ENCODE results near the gene ADGRL2.

The ADGRL2 gene

DNA sequence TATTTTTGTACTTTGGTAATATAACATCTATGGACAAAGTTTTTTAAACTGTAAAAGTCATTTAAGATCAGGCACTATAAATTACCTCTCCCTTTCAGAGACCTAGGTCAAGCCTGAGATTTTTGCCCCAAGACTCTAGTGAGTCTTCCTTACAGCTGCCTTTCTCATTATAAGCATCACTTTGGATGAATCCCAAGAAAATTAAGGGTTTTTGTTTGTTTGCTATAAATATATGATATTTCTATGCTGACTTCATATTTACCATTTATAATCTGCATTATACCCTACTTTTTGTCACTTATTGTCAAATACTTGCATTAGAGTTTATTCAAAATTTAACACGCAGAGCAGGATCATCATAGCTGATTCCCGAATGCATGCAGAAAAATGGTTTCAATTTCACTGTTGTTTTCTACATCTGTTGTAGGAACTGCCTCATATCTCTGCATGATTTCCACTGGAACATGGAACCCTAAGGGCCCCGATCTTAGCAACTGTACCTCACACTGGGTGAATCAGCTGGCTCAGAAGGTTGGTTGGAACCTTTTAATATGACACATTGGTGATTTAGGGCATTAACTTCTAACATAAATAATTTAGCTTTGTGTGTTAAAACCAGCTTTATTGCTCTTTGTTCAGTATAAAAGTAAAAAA is 150.0 kb downstream of the ADGRL2 start:
- H2AK5ac ChIP-seq (ENCODE audit: low read length): no peak overlapping the region
- peaks cover 0 to 2% of the 10 kb centered on the region in 2 experiments for H3K4me1 ChIP-seq (ENCODE audit: control insufficient read depth in 1 of 2, insufficient read depth in 2 of 2, low read length in 2 of 2)
- no peak for DNase-seq
- no peak overlapping the region for H3K4ac ChIP-seq (ENCODE audit: low read depth, low read length)
- H3K4me3 ChIP-seq (ENCODE audit: low read depth, low read length): no peak overlapping the region
- no CpG with 5 or more reads among the region's 3 CpGs for WGBS (ENCODE audit: extremely low coverage, insufficient coverage, insufficient read length)
- H3K79me2 ChIP-seq (ENCODE audit: control insufficient read depth, insufficient read depth, low read length, poor library complexity): peaks cover 2% of the 10 kb centered on the region
- no peak overlapping the region for H3K4me2 ChIP-seq (ENCODE audit: low read length)
- H3K23ac ChIP-seq (ENCODE audit: low read length): no peak overlapping the region
- no peak overlapping the region for H3K27ac ChIP-seq (ENCODE audit: low read depth, low read length)
- no peak overlapping the region for H3K14ac ChIP-seq (ENCODE audit: low read length)
- no peak overlapping the region for H4K12ac ChIP-seq (ENCODE audit: low read depth, low read length)
- no peak overlapping the region for H2BK12ac ChIP-seq (ENCODE audit: low read length)
- H2BK120ac ChIP-seq (ENCODE audit: insufficient read depth, low read length, poor library complexity): no peak overlapping the region
- H3K79me1 ChIP-seq (ENCODE audit: low read length): peaks cover 2% of the 10 kb centered on the region
- no peaks in the 10 kb centered on the region for H3K27me3 ChIP-seq (ENCODE audit: insufficient read depth, low read length)
- no peak overlapping the region for H4K8ac ChIP-seq (ENCODE audit: low read depth, low read length)
- no peak overlapping the region for H2BK5ac ChIP-seq (ENCODE audit: low read depth, low read length, poor library complexity)
- H3K36me3 ChIP-seq (ENCODE audit: control insufficient read depth in 1 of 2, insufficient read depth in 2 of 2, low read length in 2 of 2): peaks cover 2 to 12% of the 10 kb centered on the region in 2 experiments
- H3K18ac ChIP-seq (ENCODE audit: low read length): no peak overlapping the region
- H3K9ac ChIP-seq (ENCODE audit: low read length): no peak overlapping the region
- no peak overlapping the region for H2AFZ ChIP-seq (ENCODE audit: insufficient read depth, low read length, poor library complexity)
- no peak overlapping the region for H4K91ac ChIP-seq (ENCODE audit: low read depth, low read length)
- H3K9me3 ChIP-seq (ENCODE audit: insufficient read depth, low read depth, low read length): no peaks in the 10 kb centered on the region

DNA sequence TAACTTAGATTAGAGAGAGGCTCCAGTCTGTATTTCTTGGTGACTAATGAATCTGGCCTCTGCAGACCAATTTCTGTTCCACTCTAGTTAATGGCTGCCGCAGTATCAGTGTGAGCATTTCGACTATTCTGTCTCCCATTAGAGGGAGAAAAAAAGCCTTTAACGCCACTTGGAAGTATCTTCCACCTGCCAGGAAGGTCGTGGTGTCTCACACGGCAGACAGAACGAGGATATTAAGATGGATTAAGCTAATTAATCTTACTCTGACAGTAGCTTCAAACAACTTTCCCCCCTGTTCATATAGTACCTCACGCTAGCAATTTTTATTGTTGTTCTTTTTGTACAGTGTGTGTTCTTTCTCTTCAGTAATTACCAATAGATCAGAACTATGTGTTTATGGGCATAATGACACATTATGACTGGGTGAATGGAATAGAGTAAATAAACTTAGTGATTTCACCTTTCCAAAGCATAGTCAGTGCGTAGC is 153.8 kb downstream of the ADGRL2 start:
- Histone ChIP-seq H3K79me1 (ENCODE audit: low read length) (peaks cover 2% of the 10 kb centered on the region), H3K14ac (ENCODE audit: low read length) (no peak overlapping the region), H3K27me3 (ENCODE audit: insufficient read depth, low read length) (no peaks in the 10 kb centered on the region), H2BK120ac (ENCODE audit: insufficient read depth, low read length, poor library complexity) (no peak overlapping the region), H2BK12ac (ENCODE audit: low read length) (no peak overlapping the region), H3K4ac (ENCODE audit: low read depth, low read length) (no peak overlapping the region), H2AFZ (ENCODE audit: insufficient read depth, low read length, poor library complexity) (no peak overlapping the region), H2BK5ac (ENCODE audit: low read depth, low read length, poor library complexity) (no peak overlapping the region), H3K4me2 (ENCODE audit: low read length) (no peak overlapping the region), H3K9ac (ENCODE audit: low read length) (no peak overlapping the region), H4K12ac (ENCODE audit: low read depth, low read length) (no peak overlapping the region), H3K27ac (ENCODE audit: low read depth, low read length) (no peak overlapping the region), H3K79me2 (ENCODE audit: control insufficient read depth, insufficient read depth, low read length, poor library complexity) (peaks cover 2% of the 10 kb centered on the region), H4K91ac (ENCODE audit: low read depth, low read length) (no peak overlapping the region), H3K18ac (ENCODE audit: low read length) (no peak overlapping the region), H3K4me3 (ENCODE audit: low read depth, low read length) (no peak overlapping the region), H3K36me3 (ENCODE audit: control insufficient read depth in 1 of 2, insufficient read depth in 2 of 2, low read length in 2 of 2) (peaks cover 7 to 16% of the 10 kb centered on the region in 2 experiments), H2AK5ac (ENCODE audit: low read length) (no peak overlapping the region), H3K4me1 (ENCODE audit: control insufficient read depth in 1 of 2, insufficient read depth in 2 of 2, low read length in 2 of 2) (no peaks in the 10 kb centered on the region), H3K9me3 (ENCODE audit: insufficient read depth, low read depth, low read length) (no peaks in the 10 kb centered on the region), H3K23ac (ENCODE audit: low read length) (no peak overlapping the region), H4K8ac (ENCODE audit: low read depth, low read length) (no peak overlapping the region)
- WGBS (ENCODE audit: extremely low coverage, insufficient coverage, insufficient read length): no CpG with 5 or more reads among the region's 8 CpGs
- DNase-seq: no peak

DNA sequence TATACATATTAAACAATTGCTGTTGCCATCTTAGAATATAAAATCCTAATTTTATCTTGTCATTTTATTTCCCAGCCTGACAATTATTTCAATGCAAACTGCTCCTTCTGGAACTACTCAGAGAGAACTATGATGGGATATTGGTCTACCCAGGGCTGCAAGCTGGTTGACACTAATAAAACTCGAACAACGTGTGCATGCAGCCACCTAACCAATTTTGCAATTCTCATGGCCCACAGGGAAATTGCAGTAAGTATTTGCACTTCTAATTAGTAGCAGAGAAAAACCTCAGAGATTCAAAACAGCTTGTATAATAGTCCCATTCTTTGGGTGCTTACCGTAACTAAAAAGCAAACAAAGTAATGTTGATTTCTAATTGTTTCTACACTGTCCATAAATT is 167.2 kb downstream of the ADGRL2 start:
- H4K91ac ChIP-seq (ENCODE audit: low read depth, low read length): no peak overlapping the region
- no peak overlapping the region for H3K18ac ChIP-seq (ENCODE audit: low read length)
- no peak overlapping the region for H2BK5ac ChIP-seq (ENCODE audit: low read depth, low read length, poor library complexity)
- H3K4me3 ChIP-seq (ENCODE audit: low read depth, low read length): no peak overlapping the region
- H3K27me3 ChIP-seq (ENCODE audit: insufficient read depth, low read length): no peaks in the 10 kb centered on the region
- H3K4me2 ChIP-seq (ENCODE audit: low read length): no peak overlapping the region
- H3K79me1 ChIP-seq (ENCODE audit: low read length): no peaks in the 10 kb centered on the region
- H2AK5ac ChIP-seq (ENCODE audit: low read length): no peak overlapping the region
- H3K4me1 ChIP-seq (ENCODE audit: control insufficient read depth in 1 of 2, insufficient read depth in 2 of 2, low read length in 2 of 2): no peaks in the 10 kb centered on the region
- H3K23ac ChIP-seq (ENCODE audit: low read length): no peak overlapping the region
- WGBS (ENCODE audit: extremely low coverage, insufficient coverage, insufficient read length): no CpG with 5 or more reads among the region's 3 CpGs
- no peak overlapping the region for H4K12ac ChIP-seq (ENCODE audit: low read depth, low read length)
- no peak for DNase-seq
- no peak overlapping the region for H3K14ac ChIP-seq (ENCODE audit: low read length)
- H2BK12ac ChIP-seq (ENCODE audit: low read length): no peak overlapping the region
- no peaks in the 10 kb centered on the region for H3K79me2 ChIP-seq (ENCODE audit: control insufficient read depth, insufficient read depth, low read length, poor library complexity)
- no peak overlapping the region for H3K27ac ChIP-seq (ENCODE audit: low read depth, low read length)
- no peaks in the 10 kb centered on the region for H3K9me3 ChIP-seq (ENCODE audit: insufficient read depth, low read depth, low read length)
- H3K36me3 ChIP-seq (ENCODE audit: control insufficient read depth in 1 of 2, insufficient read depth in 2 of 2, low read length in 2 of 2): peaks cover 5 to 9% of the 10 kb centered on the region in 2 experiments
- H2AFZ ChIP-seq (ENCODE audit: insufficient read depth, low read length, poor library complexity): no peak overlapping the region
- no peak overlapping the region for H4K8ac ChIP-seq (ENCODE audit: low read depth, low read length)
- no peak overlapping the region for H2BK120ac ChIP-seq (ENCODE audit: insufficient read depth, low read length, poor library complexity)
- no peak overlapping the region for H3K4ac ChIP-seq (ENCODE audit: low read depth, low read length)
- no peak overlapping the region for H3K9ac ChIP-seq (ENCODE audit: low read length)

DNA sequence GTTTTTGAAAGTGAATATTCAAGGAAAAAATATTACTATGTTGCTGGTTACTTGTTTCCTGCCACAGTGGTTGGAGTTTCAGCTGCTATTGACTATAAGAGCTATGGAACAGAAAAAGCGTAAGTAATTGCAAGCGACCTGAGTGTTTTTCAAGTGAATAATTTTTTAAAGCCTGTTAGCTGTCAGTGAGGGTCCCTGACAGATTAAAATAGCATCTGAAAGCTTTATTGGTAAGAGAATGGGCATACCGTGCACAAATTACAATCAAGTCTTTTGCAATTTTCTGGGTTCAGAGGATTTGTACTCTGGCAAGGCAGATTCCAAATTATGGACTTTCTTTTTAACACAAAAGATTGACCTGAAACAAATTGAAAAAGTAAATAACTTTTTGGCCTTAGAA is 169.7 kb downstream of the ADGRL2 start:
- Histone ChIP-seq H3K14ac (ENCODE audit: low read length) (no peak overlapping the region), H3K36me3 (ENCODE audit: control insufficient read depth in 1 of 2, insufficient read depth in 2 of 2, low read length in 2 of 2) (peaks cover 5 to 14% of the 10 kb centered on the region in 2 experiments), H3K23ac (ENCODE audit: low read length) (no peak overlapping the region), H3K27ac (ENCODE audit: low read depth, low read length) (no peak overlapping the region), H2BK12ac (ENCODE audit: low read length) (no peak overlapping the region), H4K12ac (ENCODE audit: low read depth, low read length) (no peak overlapping the region), H3K18ac (ENCODE audit: low read length) (no peak overlapping the region), H3K9me3 (ENCODE audit: insufficient read depth, low read depth, low read length) (no peaks in the 10 kb centered on the region), H3K27me3 (ENCODE audit: insufficient read depth, low read length) (no peaks in the 10 kb centered on the region), H3K4me2 (ENCODE audit: low read length) (no peak overlapping the region), H3K79me1 (ENCODE audit: low read length) (no peaks in the 10 kb centered on the region), H2AFZ (ENCODE audit: insufficient read depth, low read length, poor library complexity) (no peak overlapping the region), H4K8ac (ENCODE audit: low read depth, low read length) (no peak overlapping the region), H3K79me2 (ENCODE audit: control insufficient read depth, insufficient read depth, low read length, poor library complexity) (no peaks in the 10 kb centered on the region), H4K91ac (ENCODE audit: low read depth, low read length) (no peak overlapping the region), H2BK5ac (ENCODE audit: low read depth, low read length, poor library complexity) (no peak overlapping the region), H3K4me3 (ENCODE audit: low read depth, low read length) (no peak overlapping the region), H3K9ac (ENCODE audit: low read length) (no peak overlapping the region), H3K4ac (ENCODE audit: low read depth, low read length) (no peak overlapping the region), H3K4me1 (ENCODE audit: control insufficient read depth in 1 of 2, insufficient read depth in 2 of 2, low read length in 2 of 2) (no peaks in the 10 kb centered on the region), H2BK120ac (ENCODE audit: insufficient read depth, low read length, poor library complexity) (no peak overlapping the region), H2AK5ac (ENCODE audit: low read length) (no peak overlapping the region)
- WGBS (ENCODE audit: extremely low coverage, insufficient coverage, insufficient read length): no CpG with 5 or more reads among the region's 3 CpGs
- no peak for DNase-seq

All from trophoblast cell (in vitro differentiated cells and primary cell).